ENCODE results near the gene TP73.

Gene TP73

DNA sequence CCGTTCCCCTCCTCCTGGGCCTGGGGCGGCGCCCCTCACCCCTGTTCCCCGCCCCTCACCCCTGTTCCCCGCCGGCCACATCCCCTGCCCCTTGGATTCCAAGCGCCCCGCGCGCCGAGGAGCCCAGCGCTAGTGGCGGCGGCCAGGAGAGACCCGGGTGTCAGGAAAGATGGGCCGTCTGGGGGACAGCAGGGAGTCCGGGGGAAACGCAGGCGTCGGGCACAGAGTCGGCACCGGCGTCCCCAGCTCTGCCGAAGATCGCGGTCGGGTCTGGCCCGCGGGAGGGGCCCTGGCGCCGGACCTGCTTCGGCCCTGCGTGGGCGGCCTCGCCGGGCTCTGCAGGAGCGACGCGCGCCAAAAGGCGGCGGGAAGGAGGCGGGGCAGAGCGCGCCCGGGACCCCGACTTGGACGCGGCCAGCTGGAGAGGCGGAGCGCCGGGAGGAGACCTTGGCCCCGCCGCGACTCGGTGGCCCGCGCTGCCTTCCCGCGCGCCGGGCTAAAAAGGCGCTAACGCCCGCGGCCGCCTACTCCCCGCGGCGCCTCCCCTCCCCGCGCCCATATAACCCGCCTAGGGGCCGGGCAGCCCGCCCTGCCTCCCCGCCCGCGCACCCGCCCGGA is at the start of gene TP73:
TP73 (plus strand) TSS at position 587 of the 618 bp plus-strand sequence. CDS start 29,850 bp downstream, outside the sequence.
- H3K36me3 ChIP-seq (ENCODE audit: control insufficient read depth, low read length), result peaks cover 12% of the 10 kb centered on the region
- H3K4me2 ChIP-seq (ENCODE audit: low read length), result peak within 1 kb of the TSS; percentile 82
- H3F3A ChIP-seq (ENCODE audit: control insufficient read depth, insufficient read depth), result peaks cover 12% of the 10 kb centered on the region
- H3K9me2 ChIP-seq (replicated peaks; ENCODE audit: control insufficient read depth, low read length), result no peaks in the 10 kb centered on the region
- peaks cover 56% of the 10 kb centered on the region for H3K79me2 ChIP-seq (ENCODE audit: control insufficient read depth, low read length)
- no peak within 1 kb of the TSS for H3K27ac ChIP-seq (ENCODE audit: low read depth, low read length)
- TF ChIP-seq EZH2phosphoT487 (IDR thresholded peaks at IDR 0.05; ENCODE audit: borderline replicate concordance, low read length), result no peak
- TF ChIP-seq, protein P1, sequence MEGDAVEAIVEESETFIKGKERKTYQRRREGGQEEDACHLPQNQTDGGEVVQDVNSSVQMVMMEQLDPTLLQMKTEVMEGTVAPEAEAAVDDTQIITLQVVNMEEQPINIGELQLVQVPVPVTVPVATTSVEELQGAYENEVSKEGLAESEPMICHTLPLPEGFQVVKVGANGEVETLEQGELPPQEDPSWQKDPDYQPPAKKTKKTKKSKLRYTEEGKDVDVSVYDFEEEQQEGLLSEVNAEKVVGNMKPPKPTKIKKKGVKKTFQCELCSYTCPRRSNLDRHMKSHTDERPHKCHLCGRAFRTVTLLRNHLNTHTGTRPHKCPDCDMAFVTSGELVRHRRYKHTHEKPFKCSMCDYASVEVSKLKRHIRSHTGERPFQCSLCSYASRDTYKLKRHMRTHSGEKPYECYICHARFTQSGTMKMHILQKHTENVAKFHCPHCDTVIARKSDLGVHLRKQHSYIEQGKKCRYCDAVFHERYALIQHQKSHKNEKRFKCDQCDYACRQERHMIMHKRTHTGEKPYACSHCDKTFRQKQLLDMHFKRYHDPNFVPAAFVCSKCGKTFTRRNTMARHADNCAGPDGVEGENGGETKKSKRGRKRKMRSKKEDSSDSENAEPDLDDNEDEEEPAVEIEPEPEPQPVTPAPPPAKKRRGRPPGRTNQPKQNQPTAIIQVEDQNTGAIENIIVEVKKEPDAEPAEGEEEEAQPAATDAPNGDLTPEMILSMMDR (IDR thresholded peaks at IDR 0.05; ENCODE audit: low read depth, low read length, poor library complexity, severe bottlenecking), result no peak
- peaks cover 60% of the 10 kb centered on the region for H3K4me1 ChIP-seq (ENCODE audit: control insufficient read depth, low read length)
- H3K27me3 ChIP-seq (ENCODE audit: control insufficient read depth, low read length), result no peaks in the 10 kb centered on the region
- no peaks in the 10 kb centered on the region for H4K20me1 ChIP-seq (ENCODE audit: control insufficient read depth, insufficient read depth, low read depth, low read length)
- peak within 1 kb of the TSS; percentile 83 for H3K4me3 ChIP-seq (ENCODE audit: low read length)
- H3K9me3 ChIP-seq (ENCODE audit: control insufficient read depth, insufficient read depth, low read length), result no peaks in the 10 kb centered on the region

DNA sequence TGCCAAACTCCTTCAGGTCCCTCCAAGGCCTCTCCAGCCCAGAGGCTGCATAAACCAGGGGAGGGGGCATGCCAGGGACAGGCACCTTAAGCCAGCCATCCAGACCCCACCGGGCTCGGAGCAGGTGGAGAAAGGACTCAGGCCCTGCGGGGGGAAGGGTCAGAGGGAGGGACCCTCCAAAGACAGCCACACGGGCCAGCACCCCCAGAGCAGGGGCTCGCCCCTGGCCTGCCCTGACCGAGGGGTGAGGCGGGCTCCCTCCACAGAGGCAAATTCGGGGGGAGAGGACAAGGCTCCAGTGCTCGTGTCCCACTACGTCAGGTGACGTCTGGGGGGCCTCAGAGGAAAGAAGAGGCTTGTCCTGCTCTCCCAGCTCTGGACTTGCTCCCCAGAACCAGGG is 49.2 kb upstream of the TP73 start:
- Histone ChIP-seq H3K27me3 (ENCODE audit: control insufficient read depth, low read length) (no peaks in the 10 kb centered on the region), H3K4me3 (ENCODE audit: low read length) (no peak overlapping the region), H3K79me2 (ENCODE audit: control insufficient read depth, low read length) (no peaks in the 10 kb centered on the region), H3K9me2 (replicated peaks; ENCODE audit: control insufficient read depth, low read length) (no peaks in the 10 kb centered on the region), H3K36me3 (ENCODE audit: control insufficient read depth, low read length) (no peaks in the 10 kb centered on the region), H4K20me1 (ENCODE audit: control insufficient read depth, insufficient read depth, low read depth, low read length) (no peaks in the 10 kb centered on the region), H3F3A (ENCODE audit: control insufficient read depth, insufficient read depth) (no peaks in the 10 kb centered on the region), H3K4me1 (ENCODE audit: control insufficient read depth, low read length) (peaks cover 11% of the 10 kb centered on the region), H3K27ac (ENCODE audit: low read depth, low read length) (no peak overlapping the region), H3K9me3 (ENCODE audit: control insufficient read depth, insufficient read depth, low read length) (no peaks in the 10 kb centered on the region), H3K4me2 (ENCODE audit: low read length) (no peak overlapping the region)
- TF ChIP-seq, protein P1 (IDR thresholded peaks at IDR 0.05; ENCODE audit: low read depth, low read length, poor library complexity, severe bottlenecking), result no peak
- no peak for TF ChIP-seq EZH2phosphoT487 (IDR thresholded peaks at IDR 0.05; ENCODE audit: borderline replicate concordance, low read length)

DNA sequence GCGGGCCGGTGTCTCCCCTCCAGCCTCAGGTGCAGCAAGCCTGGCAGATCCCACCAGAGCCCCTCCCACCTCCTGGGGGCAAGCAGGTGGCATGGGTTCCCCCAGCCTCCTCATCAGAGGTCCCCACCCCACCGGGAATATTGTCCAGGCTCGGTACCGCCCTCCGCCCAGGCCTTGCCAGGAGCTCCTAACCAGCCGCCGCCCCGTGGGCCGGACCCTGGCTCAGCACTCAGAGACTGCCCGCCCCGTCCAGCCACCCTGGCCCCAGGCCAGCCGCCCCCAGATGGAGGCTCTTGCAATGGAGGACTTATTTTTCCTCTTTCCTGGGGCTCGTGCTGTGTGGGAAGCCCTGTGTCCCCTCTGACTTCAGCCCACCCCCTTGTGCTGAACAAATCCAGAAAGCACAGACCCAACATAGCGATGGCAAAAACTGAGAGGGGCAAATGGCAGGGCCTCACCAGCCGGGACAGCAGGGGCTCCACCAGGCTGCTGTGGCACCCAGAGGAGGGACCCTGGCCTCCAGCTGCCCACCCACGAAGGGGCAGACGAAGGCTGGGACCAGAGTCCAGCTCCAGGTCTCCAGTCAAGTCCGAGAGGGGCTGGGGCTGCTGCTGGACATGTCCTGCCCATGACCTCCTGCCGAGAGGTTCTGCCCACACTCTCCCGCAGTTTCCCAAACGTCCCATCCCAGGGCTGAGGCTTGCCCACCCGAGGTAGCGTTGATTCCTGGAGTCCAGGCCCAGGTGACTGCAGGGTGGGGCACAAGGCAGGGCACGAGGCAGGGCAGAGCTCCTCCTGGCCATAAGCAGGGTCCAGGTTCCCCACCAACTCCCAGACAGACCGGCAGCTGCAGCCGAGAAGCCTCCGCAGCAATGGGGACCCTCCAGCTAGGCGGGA is 48.5 kb upstream of the TP73 start:
- H3K27me3 ChIP-seq (ENCODE audit: control insufficient read depth, low read length), result 0 out of 2 replicates have a peak, but pooled peaks cover 3% of the 10 kb centered on the region
- H3K4me2 ChIP-seq (ENCODE audit: low read length), result no peak overlapping the region

More for the DNA sequence above, 48.5 kb upstream of the TP73 start:
- Histone ChIP-seq H3K36me3 (ENCODE audit: control insufficient read depth, low read length) (no peaks in the 10 kb centered on the region), H3K27ac (ENCODE audit: low read depth, low read length) (no peak overlapping the region), H3F3A (ENCODE audit: control insufficient read depth, insufficient read depth) (no peaks in the 10 kb centered on the region), H4K20me1 (ENCODE audit: control insufficient read depth, insufficient read depth, low read depth, low read length) (no peaks in the 10 kb centered on the region), H3K4me3 (ENCODE audit: low read length) (no peak overlapping the region), H3K9me2 (replicated peaks; ENCODE audit: control insufficient read depth, low read length) (no peaks in the 10 kb centered on the region), H3K9me3 (ENCODE audit: control insufficient read depth, insufficient read depth, low read length) (no peaks in the 10 kb centered on the region), H3K4me1 (ENCODE audit: control insufficient read depth, low read length) (peaks cover 4% of the 10 kb centered on the region), H3K79me2 (ENCODE audit: control insufficient read depth, low read length) (no peaks in the 10 kb centered on the region)
- TF ChIP-seq EZH2phosphoT487 (IDR thresholded peaks at IDR 0.05; ENCODE audit: borderline replicate concordance, low read length), result no peak
- TF ChIP-seq, protein P1 (IDR thresholded peaks at IDR 0.05; ENCODE audit: low read depth, low read length, poor library complexity, severe bottlenecking), result no peak

Measured in DOHH2 (cell line).